ENCODE measurements around the gene GIPC2. TPM values are rescaled to one million over a fixed set of nuclear protein-coding genes. Genes with fewer than 3 reads are reported as not detected.
"Not testable (repeated sequence)": the region's sequence is repeated elsewhere in the genome, so short reads cannot be mapped to it uniquely, and the experiment has no call there.

The GIPC2 gene
- total and polyA plus RNA-seq, 11 donors, result 0.99 to 4.0 (median 2.5) TPM

DNA sequence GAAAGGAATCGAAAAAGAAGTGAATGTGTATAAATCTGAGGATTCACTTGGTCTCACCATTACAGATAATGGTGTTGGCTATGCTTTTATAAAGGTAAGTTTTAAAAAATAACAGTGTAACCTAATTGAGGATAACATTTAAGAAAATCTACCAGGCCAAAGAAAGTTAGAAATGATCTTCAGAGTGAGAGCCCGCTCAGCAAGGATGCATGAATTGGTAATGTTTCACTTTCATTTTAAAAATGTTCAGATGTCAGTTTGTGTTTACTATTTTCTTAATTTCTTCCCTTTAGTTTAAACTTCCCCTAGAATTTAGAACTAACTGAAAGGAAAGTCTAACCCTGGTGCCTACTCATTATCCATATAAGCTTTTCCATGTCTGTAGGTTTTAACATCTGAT, 35.0 kb downstream of the GIPC2 start:
- Histone ChIP-seq H3K36me3 (no peaks in the 10 kb centered on the region), H3K9me3 (peaks cover 0 to 6% (median 0%) of the 10 kb centered on the region in 12 donors), H3K27ac (peak overlapping the region in 9 of 12 donors; percentile 3 to 86 (median 81)), H3K4me3 (peak overlapping the region in 8 of 12 donors; percentile 14 to 44 (median 19)), H3K4me1 (peaks cover 0 to 56% (median 26%) of the 10 kb centered on the region in 12 donors), H3K27me3 (no peaks in the 10 kb centered on the region)
- DNase-seq (no peak), ATAC-seq (no peak)
- intact Hi-C loops (cut with DNase I), result no loop called here
- TF ChIP-seq POLR2A (IDR thresholded peaks at IDR 0.05), result no peak
- TF ChIP-seq, protein P1, sequence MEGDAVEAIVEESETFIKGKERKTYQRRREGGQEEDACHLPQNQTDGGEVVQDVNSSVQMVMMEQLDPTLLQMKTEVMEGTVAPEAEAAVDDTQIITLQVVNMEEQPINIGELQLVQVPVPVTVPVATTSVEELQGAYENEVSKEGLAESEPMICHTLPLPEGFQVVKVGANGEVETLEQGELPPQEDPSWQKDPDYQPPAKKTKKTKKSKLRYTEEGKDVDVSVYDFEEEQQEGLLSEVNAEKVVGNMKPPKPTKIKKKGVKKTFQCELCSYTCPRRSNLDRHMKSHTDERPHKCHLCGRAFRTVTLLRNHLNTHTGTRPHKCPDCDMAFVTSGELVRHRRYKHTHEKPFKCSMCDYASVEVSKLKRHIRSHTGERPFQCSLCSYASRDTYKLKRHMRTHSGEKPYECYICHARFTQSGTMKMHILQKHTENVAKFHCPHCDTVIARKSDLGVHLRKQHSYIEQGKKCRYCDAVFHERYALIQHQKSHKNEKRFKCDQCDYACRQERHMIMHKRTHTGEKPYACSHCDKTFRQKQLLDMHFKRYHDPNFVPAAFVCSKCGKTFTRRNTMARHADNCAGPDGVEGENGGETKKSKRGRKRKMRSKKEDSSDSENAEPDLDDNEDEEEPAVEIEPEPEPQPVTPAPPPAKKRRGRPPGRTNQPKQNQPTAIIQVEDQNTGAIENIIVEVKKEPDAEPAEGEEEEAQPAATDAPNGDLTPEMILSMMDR (IDR thresholded peaks at IDR 0.05), result no peak
- WGBS, 4 donors, result 75 to 87% (median 80%) methylated on average over 2 of the region's 2 CpGs

DNA sequence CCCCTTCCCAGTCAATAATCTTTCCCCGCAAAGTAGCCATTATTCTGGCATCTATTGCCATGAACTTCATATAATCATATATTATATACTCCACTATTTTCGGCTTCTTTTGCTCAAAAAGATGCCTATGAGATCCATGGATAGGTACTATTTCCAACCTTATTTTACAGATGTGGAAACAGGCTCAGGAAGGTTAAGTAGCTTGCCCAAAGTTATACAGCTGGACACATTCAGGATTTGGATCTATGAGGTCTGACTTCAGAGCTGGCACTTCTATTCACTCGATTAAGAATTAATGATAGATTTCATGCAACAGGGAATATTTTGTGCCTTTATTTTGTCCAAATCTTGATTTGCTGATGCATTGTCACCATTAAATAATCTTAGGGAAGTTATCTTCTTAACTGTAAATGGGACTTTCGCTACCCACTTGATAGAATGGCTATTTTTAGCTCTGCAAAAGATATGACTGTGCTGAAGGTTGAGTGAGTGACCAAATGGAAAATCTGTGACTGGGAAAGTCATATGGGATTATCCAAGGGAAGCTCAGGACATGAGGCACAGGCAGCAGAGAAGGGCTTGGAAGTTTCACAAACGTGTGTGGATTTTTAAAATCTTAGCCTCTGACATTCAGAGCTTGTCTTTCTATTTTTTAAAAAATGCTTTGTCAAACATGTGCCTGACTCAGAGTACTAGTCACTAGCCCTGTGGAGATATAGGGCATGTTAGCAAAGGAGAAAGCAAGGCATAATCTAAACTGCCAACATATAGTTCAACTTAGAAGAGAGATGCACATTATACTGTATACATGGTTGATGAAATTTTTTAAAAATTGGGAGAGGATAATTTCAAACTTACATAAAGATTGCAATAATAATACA, 36.5 kb downstream of the GIPC2 start:
- intact Hi-C loops (cut with DNase I), result no loop called here
- Histone ChIP-seq H3K9me3 (peaks cover 0 to 20% (median 6%) of the 10 kb centered on the region in 12 donors), H3K27ac (peak overlapping the region; percentile 47 to 86 (median 80)), H3K27me3 (no peaks in the 10 kb centered on the region), H3K4me1 (peaks cover 0 to 49% (median 24%) of the 10 kb centered on the region in 12 donors), H3K36me3 (no peaks in the 10 kb centered on the region), H3K4me3 (no peak overlapping the region)
- peak; percentile 92 to 98 (median 97) for ATAC-seq
- TF ChIP-seq POLR2A (IDR thresholded peaks at IDR 0.05), result peak in 1 of 2 donors; percentile 26
- TF ChIP-seq, protein P1 (IDR thresholded peaks at IDR 0.05), result no peak
- 52 to 60% (median 58%) methylated on average over 5 of the region's 5 CpGs for WGBS, 4 donors
- peak in 2 of 5 donors; percentile 28 to 53 for DNase-seq

DNA sequence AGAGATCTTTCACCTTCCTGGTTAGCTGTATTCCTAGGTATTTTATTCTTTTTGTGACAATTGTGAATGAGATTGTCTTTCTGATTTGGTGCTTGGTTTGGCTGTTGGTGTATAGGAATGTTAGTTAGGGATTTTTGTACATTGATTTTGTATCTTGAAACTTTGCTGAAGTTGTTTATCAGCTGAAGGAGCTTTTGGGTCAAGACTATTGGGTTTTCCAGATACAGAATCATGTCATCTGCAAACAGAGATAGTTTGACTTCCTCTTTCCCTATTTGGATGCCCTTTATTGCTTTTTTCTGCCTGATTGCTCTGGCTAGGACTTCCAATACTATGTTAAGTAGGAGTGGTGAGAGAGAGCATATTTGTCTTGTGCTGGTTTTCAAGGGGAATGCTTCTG, 38.9 kb downstream of the GIPC2 start:
- H3K9me3 ChIP-seq, result peaks cover 0 to 24% (median 6%) of the 10 kb centered on the region in 12 donors
- H3K4me1 ChIP-seq, result peaks cover 0 to 33% (median 14%) of the 10 kb centered on the region in 12 donors
- intact Hi-C loops (cut with DNase I); H3K36me3 ChIP-seq; DNase-seq; H3K4me3 ChIP-seq; H3K27me3 ChIP-seq; ATAC-seq: not testable (repeated sequence)
- peak overlapping the region in 1 of 12 donors; percentile 25 for H3K27ac ChIP-seq

DNA sequence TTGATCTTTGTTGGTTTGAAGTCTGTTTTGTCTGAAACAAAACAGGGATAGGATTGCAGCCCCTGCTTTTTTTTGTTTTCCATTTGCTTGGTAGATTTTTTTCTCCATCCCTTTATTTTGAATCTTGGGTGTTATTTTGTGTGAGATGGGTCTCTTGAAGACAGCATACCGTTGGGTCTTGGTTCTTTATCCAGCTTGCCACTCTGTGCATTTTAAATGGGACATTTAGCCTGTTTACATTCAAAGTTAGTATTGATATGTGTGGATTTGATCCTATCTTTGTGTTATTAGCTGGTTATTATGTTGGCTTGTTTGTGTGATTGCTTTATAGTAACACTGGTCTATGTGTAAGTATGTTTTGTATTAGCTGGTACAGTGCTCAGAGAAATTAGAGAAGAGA, 40.9 kb downstream of the GIPC2 start:
- Histone ChIP-seq H3K9me3 (peaks cover 0 to 24% (median 6%) of the 10 kb centered on the region in 12 donors), H3K27me3 (no peaks in the 10 kb centered on the region), H3K4me1 (peaks cover 0 to 15% (median 6%) of the 10 kb centered on the region in 12 donors), H3K36me3 (no peaks in the 10 kb centered on the region), H3K27ac (no peak overlapping the region), H3K4me3 (no peak overlapping the region)
- intact Hi-C loops (cut with DNase I), result no loop called here
- ATAC-seq, result no peak
- WGBS, 4 donors, result 77 to 90% (median 86%) methylated on average over 1 of the region's 1 CpG
- DNase-seq, result no peak
- TF ChIP-seq POLR2A (IDR thresholded peaks at IDR 0.05), result no peak
- TF ChIP-seq, protein P1 (IDR thresholded peaks at IDR 0.05), result no peak

All from heart left ventricle (tissue), 16 donors.